Measurements from ENCODE around the gene EXOC6B. TPM values are rescaled to one million over a fixed set of nuclear protein-coding genes. Genes with fewer than 3 reads are reported as not detected.

EXOC6B gene
- total RNA-seq, 1 donor from 2014 or later = 8.4 TPM

DNA sequence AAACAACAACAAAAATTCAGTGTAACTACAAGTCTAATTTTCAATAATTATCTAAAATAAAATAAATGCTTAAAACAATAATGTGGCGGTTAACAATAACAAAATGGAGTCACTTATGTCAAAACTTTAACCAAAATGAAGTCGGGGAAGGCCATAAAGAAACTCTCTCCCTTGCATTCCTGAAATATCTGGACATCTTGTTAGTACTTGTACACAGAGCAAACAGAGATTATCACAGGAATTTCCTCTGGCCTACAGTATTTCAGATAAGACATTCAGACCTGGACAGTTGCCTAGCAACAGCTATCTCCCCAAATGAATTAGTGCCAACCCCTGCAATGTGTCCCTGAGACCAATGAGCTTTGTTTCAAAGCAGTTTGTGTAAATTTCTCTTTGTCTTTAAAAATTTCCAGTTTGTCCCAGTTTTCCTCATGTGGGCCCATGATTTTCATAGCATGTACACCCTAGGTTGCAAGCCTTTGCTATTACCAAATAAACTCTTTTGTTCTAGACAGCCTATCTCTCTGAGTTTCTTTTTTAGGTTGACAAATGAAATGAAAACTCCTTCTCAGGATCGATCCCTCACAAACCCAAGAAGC, 68.6 kb downstream of the EXOC6B start:
- Mint-ChIP-seq H3K27me3 (no peaks in the 10 kb centered on the region), H3K36me3 (ENCODE audit: low read depth) (no peaks in the 10 kb centered on the region)

GRCh38 chr2:72755647-72756423, 70.0 kb downstream of the EXOC6B start:
- no peak overlapping the region for H3K4me3 Mint-ChIP-seq
- no peak overlapping the region for H3K27ac Mint-ChIP-seq
- no peak for DNase-seq
- H3K27me3 Mint-ChIP-seq = no peaks in the 10 kb centered on the region
- intact Hi-C loops (cut with micrococcal nuclease) = no loop called here
- H3K4me1 Mint-ChIP-seq = no peaks in the 10 kb centered on the region
- H3K9me3 Mint-ChIP-seq = no peaks in the 10 kb centered on the region
- H3K36me3 Mint-ChIP-seq (ENCODE audit: low read depth) = no peaks in the 10 kb centered on the region

More for the DNA sequence above, 68.6 kb downstream of the EXOC6B start:
- DNase-seq = no peak
- H3K4me3 Mint-ChIP-seq = no peak overlapping the region
- H3K9me3 Mint-ChIP-seq = peaks cover 3% of the 10 kb centered on the region
- no peaks in the 10 kb centered on the region for H3K4me1 Mint-ChIP-seq
- intact Hi-C loops (cut with micrococcal nuclease) = no loop called here
- H3K27ac Mint-ChIP-seq = no peak overlapping the region

- Mint-ChIP-seq H3K4me3 (no peak overlapping the region), H3K27me3 (no peaks in the 10 kb centered on the region)
- intact Hi-C loops (cut with micrococcal nuclease) = no loop called here
Measured at GRCh38 chr2:72754628-72755320, 71.1 kb downstream of the EXOC6B start.

DNA sequence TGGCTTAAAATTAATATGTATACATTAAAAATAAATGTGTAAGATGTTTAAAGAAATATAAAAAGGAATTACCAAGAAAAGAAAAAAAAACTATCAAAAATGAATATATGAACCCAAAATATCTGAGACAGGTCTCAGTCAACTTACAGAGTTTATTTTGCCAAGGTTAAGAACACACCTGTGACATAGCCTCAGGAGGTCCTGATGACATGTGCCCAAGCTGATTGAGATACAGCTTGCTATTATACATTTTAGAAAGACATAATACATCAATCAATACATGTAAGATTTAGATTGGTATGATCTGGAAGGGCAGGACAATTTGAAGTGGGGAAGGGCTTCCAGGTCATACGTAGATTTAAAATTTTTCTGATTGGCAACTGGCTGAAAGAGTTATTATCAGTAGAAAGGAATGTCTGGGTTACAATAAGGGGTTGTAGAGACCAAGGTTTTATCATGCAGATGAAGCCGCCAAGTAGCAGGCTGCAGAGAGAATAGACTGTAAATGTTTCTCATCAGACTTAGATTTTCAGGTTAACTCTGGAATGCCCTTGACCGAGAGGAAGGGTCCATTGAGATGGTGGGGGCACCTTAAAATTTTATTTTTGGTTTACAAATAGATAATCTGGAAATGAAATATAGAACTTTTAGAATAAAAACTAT, 74.7 kb downstream of the EXOC6B start:
- Mint-ChIP-seq H3K9me3 (no peaks in the 10 kb centered on the region), H3K36me3 (ENCODE audit: low read depth) (no peaks in the 10 kb centered on the region), H3K4me3 (no peak overlapping the region), H3K27me3 (no peaks in the 10 kb centered on the region), H3K27ac (no peak overlapping the region), H3K4me1 (no peaks in the 10 kb centered on the region)
- intact Hi-C loops (cut with micrococcal nuclease) = no loop called here
- DNase-seq = no peak

More at GRCh38 chr2:72754628-72755320, 71.1 kb downstream of the EXOC6B start:
- Mint-ChIP-seq H3K9me3 (no peaks in the 10 kb centered on the region), H3K27ac (no peak overlapping the region), H3K4me1 (no peaks in the 10 kb centered on the region), H3K36me3 (ENCODE audit: low read depth) (no peaks in the 10 kb centered on the region)
- no peak for DNase-seq

- DNase-seq = no peak
- Mint-ChIP-seq H3K4me3 (no peak overlapping the region), H3K27me3 (no peaks in the 10 kb centered on the region), H3K36me3 (ENCODE audit: low read depth) (no peaks in the 10 kb centered on the region), H3K27ac (no peak overlapping the region), H3K9me3 (no peaks in the 10 kb centered on the region), H3K4me1 (no peaks in the 10 kb centered on the region)
- intact Hi-C loops (cut with micrococcal nuclease) = no loop called here
Measured at GRCh38 chr2:72750466-72750865, 75.4 kb downstream of the EXOC6B start.

GRCh38 chr2:72747344-72747743, 78.5 kb downstream of the EXOC6B start:
- no peak overlapping the region for H3K27ac Mint-ChIP-seq
- no peaks in the 10 kb centered on the region for H3K9me3 Mint-ChIP-seq
- H3K36me3 Mint-ChIP-seq (ENCODE audit: low read depth) = no peaks in the 10 kb centered on the region
- DNase-seq = no peak
- intact Hi-C loops (cut with micrococcal nuclease) = loop anchor here (5.0 to 10.0 kb wide), 2 partner anchors 173 to 1215 kb away; no protein-coding TSS in a partner anchor
- H3K27me3 Mint-ChIP-seq = no peaks in the 10 kb centered on the region
- H3K4me1 Mint-ChIP-seq = no peaks in the 10 kb centered on the region
- no peak overlapping the region for H3K4me3 Mint-ChIP-seq

DNA sequence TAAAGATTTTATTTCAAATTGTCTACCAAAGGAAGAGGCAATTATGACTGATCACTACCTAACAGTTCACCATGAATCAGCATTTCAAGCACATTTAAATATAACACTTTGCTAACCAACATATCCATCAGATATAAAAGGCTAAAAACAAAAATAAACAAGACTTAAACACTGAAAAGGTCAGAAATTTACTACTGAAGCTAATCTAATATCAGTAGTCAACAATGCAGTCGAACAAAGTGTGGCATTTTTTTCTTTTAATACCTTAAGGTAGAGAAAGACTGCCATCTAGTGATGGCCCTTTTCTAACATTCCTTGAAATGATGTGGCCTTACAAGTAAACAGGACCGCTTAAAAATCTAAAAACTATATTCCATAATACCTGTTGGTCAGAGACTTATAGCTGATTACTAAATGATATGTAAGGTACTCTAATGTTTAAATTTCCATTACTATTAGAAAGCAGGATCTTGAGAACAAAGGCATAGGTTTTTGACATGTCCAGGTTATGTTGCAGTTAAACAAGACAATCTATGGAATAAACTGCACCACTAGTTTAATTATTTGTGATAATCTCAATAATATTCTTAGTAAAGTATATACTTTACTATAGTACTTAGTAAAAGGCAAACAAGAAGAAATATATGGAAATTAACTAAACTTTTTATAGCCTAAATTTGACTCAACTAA, 80.0 kb downstream of the EXOC6B start:
- DNase-seq = peak; percentile 58
- Mint-ChIP-seq H3K9me3 (no peaks in the 10 kb centered on the region), H3K4me1 (no peaks in the 10 kb centered on the region), H3K27me3 (no peaks in the 10 kb centered on the region), H3K4me3 (no peak overlapping the region), H3K36me3 (ENCODE audit: low read depth) (no peaks in the 10 kb centered on the region), H3K27ac (no peak overlapping the region)
- intact Hi-C loops (cut with micrococcal nuclease) = loop anchor here (2.0 to 10.0 kb wide), 3 partner anchors 171 to 1214 kb away; no protein-coding TSS in a partner anchor

- no peak overlapping the region for H3K27ac Mint-ChIP-seq
- H3K9me3 Mint-ChIP-seq = no peaks in the 10 kb centered on the region
- no peaks in the 10 kb centered on the region for H3K4me1 Mint-ChIP-seq
- intact Hi-C loops (cut with micrococcal nuclease) = loop anchor here (2.0 to 10.0 kb wide), 2 partner anchors 169 to 819 kb away; no protein-coding TSS in a partner anchor
- H3K27me3 Mint-ChIP-seq = no peaks in the 10 kb centered on the region
- DNase-seq = no peak
- H3K4me3 Mint-ChIP-seq = no peak overlapping the region
- no peaks in the 10 kb centered on the region for H3K36me3 Mint-ChIP-seq (ENCODE audit: low read depth)
Measured at GRCh38 chr2:72744049-72744448, 81.8 kb downstream of the EXOC6B start.

DNA sequence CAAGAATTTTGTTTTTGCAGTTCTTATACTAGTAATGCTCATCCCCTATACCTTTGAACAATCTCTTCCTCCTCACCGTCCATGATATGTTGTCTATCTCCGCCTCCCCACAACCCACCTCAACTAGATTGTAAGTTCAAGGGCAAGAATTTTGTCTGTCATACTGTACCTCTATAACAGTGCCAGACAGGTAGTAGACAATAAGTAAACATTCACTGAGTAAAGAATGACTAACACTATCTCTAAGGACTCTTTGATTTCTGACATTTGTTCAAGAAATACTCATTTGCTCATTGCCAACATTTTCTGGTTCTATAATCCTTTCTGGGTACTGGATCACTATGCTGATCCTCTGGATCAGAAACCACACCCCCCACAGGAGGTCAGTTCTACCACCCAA, 82.4 kb downstream of the EXOC6B start:
- H3K9me3 Mint-ChIP-seq = no peaks in the 10 kb centered on the region

GRCh38 chr2:72738096-72738495, 87.7 kb downstream of the EXOC6B start:
- Mint-ChIP-seq H3K4me1 (no peaks in the 10 kb centered on the region), H3K4me3 (no peak overlapping the region)
- intact Hi-C loops (cut with micrococcal nuclease) = no loop called here

More for the DNA sequence above, 82.4 kb downstream of the EXOC6B start:
- no peak for DNase-seq
- Mint-ChIP-seq H3K4me1 (no peaks in the 10 kb centered on the region), H3K27me3 (no peaks in the 10 kb centered on the region), H3K4me3 (no peak overlapping the region), H3K27ac (no peak overlapping the region), H3K36me3 (ENCODE audit: low read depth) (no peaks in the 10 kb centered on the region)
- intact Hi-C loops (cut with micrococcal nuclease) = loop anchor here (10.0 kb wide), 1 partner anchor 169 kb away; no protein-coding TSS in a partner anchor

GRCh38 chr2:72734432-72734831, 91.4 kb downstream of the EXOC6B start:
- H3K27ac Mint-ChIP-seq = no peak overlapping the region
- intact Hi-C loops (cut with micrococcal nuclease) = no loop called here

More at GRCh38 chr2:72738096-72738495, 87.7 kb downstream of the EXOC6B start:
- no peaks in the 10 kb centered on the region for H3K27me3 Mint-ChIP-seq
- no peaks in the 10 kb centered on the region for H3K9me3 Mint-ChIP-seq
- no peak for DNase-seq
- no peak overlapping the region for H3K27ac Mint-ChIP-seq
- no peaks in the 10 kb centered on the region for H3K36me3 Mint-ChIP-seq (ENCODE audit: low read depth)

DNA sequence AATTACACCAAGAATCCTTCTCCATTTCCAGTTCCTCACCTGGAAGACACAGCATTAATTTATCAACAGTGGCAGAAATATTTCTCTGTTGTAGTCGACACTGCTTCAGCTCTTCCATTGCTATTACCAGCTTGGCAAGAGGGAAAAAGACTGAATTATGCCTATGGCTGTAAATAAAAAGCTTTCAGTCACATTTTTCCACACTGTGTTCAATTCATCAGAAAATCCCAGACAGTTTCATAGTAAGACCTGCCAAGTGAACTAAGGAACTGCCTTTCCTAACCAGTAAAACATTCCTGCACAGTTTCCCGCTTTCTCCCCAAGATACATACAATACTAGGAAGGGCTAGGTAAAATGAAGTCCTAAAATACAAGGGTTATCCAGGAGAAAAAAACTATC, 94.7 kb downstream of the EXOC6B start:
- intact Hi-C loops (cut with micrococcal nuclease) = no loop called here
- Mint-ChIP-seq H3K27ac (no peak overlapping the region), H3K9me3 (no peaks in the 10 kb centered on the region), H3K27me3 (no peaks in the 10 kb centered on the region), H3K4me1 (no peaks in the 10 kb centered on the region), H3K4me3 (no peak overlapping the region), H3K36me3 (ENCODE audit: low read depth) (no peaks in the 10 kb centered on the region)
- no peak for DNase-seq

More at GRCh38 chr2:72734432-72734831, 91.4 kb downstream of the EXOC6B start:
- Mint-ChIP-seq H3K4me1 (no peaks in the 10 kb centered on the region), H3K9me3 (no peaks in the 10 kb centered on the region), H3K27me3 (no peaks in the 10 kb centered on the region), H3K4me3 (no peak overlapping the region), H3K36me3 (ENCODE audit: low read depth) (no peaks in the 10 kb centered on the region)
- DNase-seq = no peak

DNA sequence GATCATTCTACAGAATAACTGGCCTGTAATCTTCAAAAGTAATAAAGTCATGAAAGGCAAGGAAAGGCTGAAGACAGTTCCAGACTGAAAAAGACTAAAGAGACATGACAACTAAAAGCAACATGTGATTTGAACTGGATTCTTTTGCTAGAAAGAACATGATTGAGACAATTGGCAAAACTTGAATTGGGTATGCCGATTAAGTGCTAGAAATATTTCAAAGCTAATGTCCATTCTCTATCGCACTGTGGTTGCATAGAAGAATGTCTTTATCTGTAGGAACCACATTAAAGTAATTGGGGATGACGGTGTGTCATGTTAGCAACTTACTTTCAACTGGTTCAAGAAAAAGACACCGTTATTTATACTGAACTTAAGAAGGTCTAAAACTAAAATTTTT, 98.5 kb downstream of the EXOC6B start:
- Mint-ChIP-seq H3K36me3 (ENCODE audit: low read depth) (no peaks in the 10 kb centered on the region), H3K9me3 (no peaks in the 10 kb centered on the region), H3K4me1 (no peaks in the 10 kb centered on the region), H3K27me3 (no peaks in the 10 kb centered on the region), H3K27ac (no peak overlapping the region), H3K4me3 (no peak overlapping the region)
- DNase-seq = no peak
- intact Hi-C loops (cut with micrococcal nuclease) = no loop called here
